Panc1 (cell line): Measurements from ENCODE around the gene ELMO1. TPM values are rescaled to one million over a fixed set of nuclear protein-coding genes. Genes with fewer than 3 reads are reported as not detected.

Experiments used
- ATAC-seq: fragments of 200-7000 bp; cut with Tn5 transposase; 2 replicates; pipeline ENCODE4 v1.9.1; 2020; ENCODE audit warnings: mild to moderate bottlenecking, moderate library complexity
- BruUV-seq: library from RNA; stranded (reverse); fragments of 400-500 nt; replicated peaks from 2 replicates; lab custom pipeline; 2021; lab: Mats Ljungman, UMichigan
- CTCF ChIA-PET: fragments of 300-600 bp; sonication (Branson Sonifier 250); formaldehyde crosslinking; loops from one replicate; lab custom pipeline; 2022; ENCODE audit warnings: antibody characterized with exemption; lab: Charles Lee
- POLR2A ChIA-PET: fragments of 300-600 bp; sonication (Branson Sonifier 250); formaldehyde crosslinking; loops from one replicate; lab custom pipeline; 2022; ENCODE audit warnings: antibody characterized with exemption; lab: Charles Lee
- DNase-seq: peaks from one replicate; pipeline ENCODE4 v3.0.0-alpha.2; 2010; ENCODE audit warnings: low read depth, low spot score
- H3K27ac ChIP-seq: 2 replicates; pipeline ENCODE4 v1.5.1; 2011; ENCODE audit warnings: mild to moderate bottlenecking, low read length, inconsistent platforms
- H3K27me3 ChIP-seq: fragments of 200-500 bp; sonication (Bioruptor generic); 2 replicates; pipeline ENCODE4 v1.6.0; 2014; ENCODE audit warnings: low read length, inconsistent platforms; ENCODE audit not compliant: control insufficient read depth, insufficient read depth
- H3K36me3 ChIP-seq: fragments of 200-500 bp; sonication (Bioruptor generic); 2 replicates; pipeline ENCODE4 v1.5.1; 2014; ENCODE audit warnings: inconsistent platforms, mild to moderate bottlenecking, low read length, moderate library complexity; ENCODE audit not compliant: control insufficient read depth, insufficient read depth
- H3K4me1 ChIP-seq: 2 replicates; pipeline ENCODE4 v1.5.1; 2011; ENCODE audit warnings: inconsistent platforms, mild to moderate bottlenecking, low read length, moderate library complexity; ENCODE audit not compliant: control insufficient read depth, insufficient read depth
- H3K4me3 ChIP-seq, 2 experiments: 2 replicates each; pipeline ENCODE4 v1.5.1; 2011 to 2012; ENCODE audit warnings: low read depth in 2 of 2, low read length in 2 of 2, mild to moderate bottlenecking in 2 of 2, inconsistent platforms in 1 of 2, moderate library complexity in 1 of 2
- H3K9me3 ChIP-seq: fragments of 200-500 bp; sonication (Bioruptor generic); 2 replicates; pipeline ENCODE4 v1.5.1; 2014; ENCODE audit warnings: low read depth, mild to moderate bottlenecking, inconsistent platforms, low read length, moderate library complexity; ENCODE audit not compliant: control insufficient read depth, insufficient read depth
- POLR2AphosphoS5 ChIP-seq: IDR thresholded peaks from 2 replicates; pipeline ENCODE4 v1.6.1; 2012; ENCODE audit warnings: mild to moderate bottlenecking, low read depth, low read length, moderate library complexity
- SIN3A ChIP-seq: IDR thresholded peaks from 2 replicates; pipeline ENCODE4 v1.6.1; 2012; ENCODE audit warnings: low read depth, mild to moderate bottlenecking, low read length, moderate library complexity, borderline replicate concordance; ENCODE audit not compliant: insufficient read depth
- TCF7L2 ChIP-seq: IDR thresholded peaks from 2 replicates; pipeline ENCODE4 v1.6.1; 2011; ENCODE audit warnings: mild to moderate bottlenecking, low read depth, low read length, inconsistent platforms
- in situ Hi-C: cut with HindIII; loops from 2 replicates; pipeline ENCODE4 v1.10.0; 2016; ENCODE audit warnings: low sequenced_read_pairs, low pct_unique_long_range_greater_than_20kb
- intact Hi-C: fragments of 100-400 bp; cut with micrococcal nuclease; formaldehyde crosslinking; loops from one replicate; pipeline ENCODE4 v1.10.0; 2022; ENCODE audit not compliant: unreplicated experiment
- total RNA-seq: library from RNA; stranded (reverse); gene quantifications from one replicate; pipeline ENCODE4 v1.2.1, GENCODE V29; 2021; ENCODE audit not compliant: unreplicated experiment
- TF ChIP-seq, protein P1 (sequence below), 2 experiments: IDR thresholded peaks; 2 replicates each; pipeline ENCODE4 v1.6.1; 2011 to 2012; ENCODE audit warnings: low read depth in 2 of 2, control low read depth in 1 of 2, low read length in 1 of 2, mild to moderate bottlenecking in 1 of 2, moderate library complexity in 1 of 2; ENCODE audit not compliant: insufficient read depth in 1 of 2
- TF ChIP-seq, protein P2 (sequence below): fragments of 450-650 bp; IDR thresholded peaks from 2 replicates; pipeline ENCODE4 v1.5.1; 2017; ENCODE audit warnings: mild to moderate bottlenecking

ELMO1 gene
- total RNA-seq, 1 experiment from 2014 or later = 0.80 TPM

DNA sequence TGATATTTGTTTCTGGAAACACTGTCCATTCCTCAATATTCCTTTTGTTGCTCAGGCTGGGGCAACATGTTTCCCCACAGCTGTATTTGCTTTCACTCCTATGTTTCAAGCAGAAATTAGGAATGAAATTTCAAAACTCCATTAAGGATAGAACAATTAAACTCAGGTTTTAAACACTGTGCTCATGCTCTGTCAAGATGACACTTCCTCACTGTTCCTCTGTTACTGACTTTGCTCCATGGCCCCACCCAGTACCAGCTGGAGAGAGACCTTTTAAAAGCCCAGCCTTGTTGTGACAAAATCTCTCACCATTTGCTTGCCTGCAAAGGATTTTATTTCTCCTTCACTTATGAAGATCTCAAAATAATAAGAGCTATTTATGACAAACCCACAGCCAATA, 197.4 kb downstream of the ELMO1 start:
- H3K27ac ChIP-seq = no peak overlapping the region
- H3K4me3 ChIP-seq = no peak overlapping the region
- H3K9me3 ChIP-seq = no peaks in the 10 kb centered on the region
- intact Hi-C loops (no loop called here), in situ Hi-C loops (no loop called here)
- no peaks in the 10 kb centered on the region for H3K36me3 ChIP-seq
- POLR2A ChIA-PET = no interaction called here
- DNase-seq (no peak), ATAC-seq (no peak)
- H3K4me1 ChIP-seq = no peaks in the 10 kb centered on the region
- TF ChIP-seq, protein P1, sequence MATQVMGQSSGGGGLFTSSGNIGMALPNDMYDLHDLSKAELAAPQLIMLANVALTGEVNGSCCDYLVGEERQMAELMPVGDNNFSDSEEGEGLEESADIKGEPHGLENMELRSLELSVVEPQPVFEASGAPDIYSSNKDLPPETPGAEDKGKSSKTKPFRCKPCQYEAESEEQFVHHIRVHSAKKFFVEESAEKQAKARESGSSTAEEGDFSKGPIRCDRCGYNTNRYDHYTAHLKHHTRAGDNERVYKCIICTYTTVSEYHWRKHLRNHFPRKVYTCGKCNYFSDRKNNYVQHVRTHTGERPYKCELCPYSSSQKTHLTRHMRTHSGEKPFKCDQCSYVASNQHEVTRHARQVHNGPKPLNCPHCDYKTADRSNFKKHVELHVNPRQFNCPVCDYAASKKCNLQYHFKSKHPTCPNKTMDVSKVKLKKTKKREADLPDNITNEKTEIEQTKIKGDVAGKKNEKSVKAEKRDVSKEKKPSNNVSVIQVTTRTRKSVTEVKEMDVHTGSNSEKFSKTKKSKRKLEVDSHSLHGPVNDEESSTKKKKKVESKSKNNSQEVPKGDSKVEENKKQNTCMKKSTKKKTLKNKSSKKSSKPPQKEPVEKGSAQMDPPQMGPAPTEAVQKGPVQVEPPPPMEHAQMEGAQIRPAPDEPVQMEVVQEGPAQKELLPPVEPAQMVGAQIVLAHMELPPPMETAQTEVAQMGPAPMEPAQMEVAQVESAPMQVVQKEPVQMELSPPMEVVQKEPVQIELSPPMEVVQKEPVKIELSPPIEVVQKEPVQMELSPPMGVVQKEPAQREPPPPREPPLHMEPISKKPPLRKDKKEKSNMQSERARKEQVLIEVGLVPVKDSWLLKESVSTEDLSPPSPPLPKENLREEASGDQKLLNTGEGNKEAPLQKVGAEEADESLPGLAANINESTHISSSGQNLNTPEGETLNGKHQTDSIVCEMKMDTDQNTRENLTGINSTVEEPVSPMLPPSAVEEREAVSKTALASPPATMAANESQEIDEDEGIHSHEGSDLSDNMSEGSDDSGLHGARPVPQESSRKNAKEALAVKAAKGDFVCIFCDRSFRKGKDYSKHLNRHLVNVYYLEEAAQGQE (IDR thresholded peaks at IDR 0.05; ENCODE audit: insufficient read depth in 1 of 2, low read depth in 2 of 2, low read length in 1 of 2) = no peak
- TF ChIP-seq POLR2AphosphoS5 = no peak
- no peak for TF ChIP-seq SIN3A
- TF ChIP-seq, protein P2, sequence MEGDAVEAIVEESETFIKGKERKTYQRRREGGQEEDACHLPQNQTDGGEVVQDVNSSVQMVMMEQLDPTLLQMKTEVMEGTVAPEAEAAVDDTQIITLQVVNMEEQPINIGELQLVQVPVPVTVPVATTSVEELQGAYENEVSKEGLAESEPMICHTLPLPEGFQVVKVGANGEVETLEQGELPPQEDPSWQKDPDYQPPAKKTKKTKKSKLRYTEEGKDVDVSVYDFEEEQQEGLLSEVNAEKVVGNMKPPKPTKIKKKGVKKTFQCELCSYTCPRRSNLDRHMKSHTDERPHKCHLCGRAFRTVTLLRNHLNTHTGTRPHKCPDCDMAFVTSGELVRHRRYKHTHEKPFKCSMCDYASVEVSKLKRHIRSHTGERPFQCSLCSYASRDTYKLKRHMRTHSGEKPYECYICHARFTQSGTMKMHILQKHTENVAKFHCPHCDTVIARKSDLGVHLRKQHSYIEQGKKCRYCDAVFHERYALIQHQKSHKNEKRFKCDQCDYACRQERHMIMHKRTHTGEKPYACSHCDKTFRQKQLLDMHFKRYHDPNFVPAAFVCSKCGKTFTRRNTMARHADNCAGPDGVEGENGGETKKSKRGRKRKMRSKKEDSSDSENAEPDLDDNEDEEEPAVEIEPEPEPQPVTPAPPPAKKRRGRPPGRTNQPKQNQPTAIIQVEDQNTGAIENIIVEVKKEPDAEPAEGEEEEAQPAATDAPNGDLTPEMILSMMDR = no peak
- no peak for TF ChIP-seq TCF7L2
- BruUV-seq = no TSS peak
- peaks cover 10% of the 10 kb centered on the region; the same call in 1 of the 2 replicates for H3K27me3 ChIP-seq
- CTCF ChIA-PET = no interaction called here

DNA sequence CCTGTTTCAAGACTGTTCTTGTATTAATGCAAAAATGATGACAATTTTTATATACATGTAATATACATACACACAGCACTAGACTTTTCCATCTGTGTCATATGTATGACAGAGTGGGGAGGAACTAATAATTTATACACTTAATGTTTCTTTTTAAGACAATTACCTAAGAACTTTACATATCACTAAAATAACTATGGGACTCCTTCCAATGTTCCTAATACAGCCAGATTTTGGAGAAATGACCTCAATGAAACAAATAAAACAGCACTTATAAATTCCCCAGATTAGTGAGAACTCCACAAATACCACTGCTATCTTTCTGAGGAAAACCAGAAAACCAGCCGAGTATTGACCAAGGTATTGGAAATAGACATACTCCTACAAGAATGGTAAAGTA, 199.4 kb downstream of the ELMO1 start:
- Histone ChIP-seq H3K36me3 (no peaks in the 10 kb centered on the region), H3K4me1 (no peaks in the 10 kb centered on the region), H3K27me3 (peaks cover under 1% of the 10 kb centered on the region; the same call in 1 of the 2 replicates), H3K27ac (no peak overlapping the region), H3K4me3 (no peak overlapping the region), H3K9me3 (no peaks in the 10 kb centered on the region)
- ATAC-seq (no peak), DNase-seq (no peak)
- POLR2A ChIA-PET = no interaction called here
- no TSS peak for BruUV-seq
- intact Hi-C loops = no loop called here
- TF ChIP-seq SIN3A = no peak
- TF ChIP-seq, protein P2 = no peak
- TF ChIP-seq TCF7L2 = no peak
- TF ChIP-seq POLR2AphosphoS5 = no peak
- TF ChIP-seq, protein P1 (IDR thresholded peaks at IDR 0.05; ENCODE audit: insufficient read depth in 1 of 2, low read depth in 2 of 2, low read length in 1 of 2) = no peak
- CTCF ChIA-PET = no interaction called here
- in situ Hi-C loops = no loop called here
